Liver (tissue), 9 donors: Measurements from ENCODE around the gene CBX8. TPM values are rescaled to one million over a fixed set of nuclear protein-coding genes. Genes with fewer than 3 reads are reported as not detected.

ENCODE experiments used
- DNase-seq: peaks from one replicate; pipeline ENCODE4 v3.0.0-alpha.2; 2017; ENCODE audit warnings: low spot score
- H3K27ac ChIP-seq, 2 donors: one replicate each; pipeline ENCODE4 v1.7.0; 2013; ENCODE audit warnings: inconsistent platforms in 2 of 2, low read length in 2 of 2, control low read depth in 1 of 2, low read depth in 1 of 2, mild to moderate bottlenecking in 1 of 2
- H3K27me3 ChIP-seq, 4 donors: one replicate each; pipeline versions ENCODE4 v1.6.1 to v1.7.0; 2013; ENCODE audit warnings: low read length in 3 of 4, inconsistent platforms in 1 of 4, mild to moderate bottlenecking in 1 of 4, moderate library complexity in 1 of 4; ENCODE audit not compliant: control insufficient read depth in 4 of 4, insufficient read depth in 4 of 4
- H3K36me3 ChIP-seq, 4 donors: one replicate each; pipeline versions ENCODE4 v1.6.1 to v1.7.0; 2013; ENCODE audit warnings: low read length in 3 of 4, mild to moderate bottlenecking in 3 of 4, low read depth in 1 of 4, moderate library complexity in 1 of 4; ENCODE audit not compliant: control insufficient read depth in 4 of 4, insufficient read depth in 3 of 4
- H3K4me1 ChIP-seq, 4 donors: one replicate each; pipeline versions ENCODE4 v1.6.1 to v1.7.0; 2013; ENCODE audit warnings: low read length in 3 of 4, mild to moderate bottlenecking in 3 of 4, moderate library complexity in 1 of 4; ENCODE audit not compliant: control insufficient read depth in 4 of 4, insufficient read depth in 4 of 4
- H3K4me3 ChIP-seq, 3 donors: one replicate each; pipeline versions ENCODE4 v1.6.1 to v1.7.0; 2013; ENCODE audit warnings: low read length in 3 of 3, control low read depth in 1 of 3, low read depth in 1 of 3, mild to moderate bottlenecking in 1 of 3
- H3K9ac ChIP-seq, 2 donors: one replicate each; pipeline ENCODE4 v1.7.0; 2013; ENCODE audit warnings: low read length in 2 of 2, mild to moderate bottlenecking in 2 of 2, moderate library complexity in 2 of 2, control low read depth in 1 of 2, low read depth in 1 of 2
- H3K9me3 ChIP-seq, 4 donors: one replicate each; pipeline versions ENCODE4 v1.6.1 to v1.7.0; 2013; ENCODE audit warnings: low read length in 3 of 4; ENCODE audit not compliant: control insufficient read depth in 4 of 4
- ATF3 ChIP-seq: IDR thresholded peaks from 2 replicates; pipeline ENCODE4 v1.6.1; 2016; ENCODE audit warnings: antibody characterized with exemption
- CTCF ChIP-seq: fragments of 150-350 bp; IDR thresholded peaks from 2 replicates; pipeline ENCODE4 v1.5.1; 2017; ENCODE audit warnings: improper control_type of control experiment, low read depth, low read length; ENCODE audit not compliant: missing input control
- EGR1 ChIP-seq, 2 donors: IDR thresholded peaks; 2 replicates each; pipeline ENCODE4 v1.6.1; 2016 to 2018; ENCODE audit warnings: antibody characterized with exemption in 2 of 2, low read depth in 2 of 2
- FOXA1 ChIP-seq: IDR thresholded peaks from 2 replicates; pipeline ENCODE4 v1.6.1; 2016; ENCODE audit warnings: antibody characterized with exemption
- FOXA2 ChIP-seq: IDR thresholded peaks from 2 replicates; pipeline ENCODE4 v1.6.1; 2016; ENCODE audit warnings: antibody characterized with exemption
- GABPA ChIP-seq, 2 donors: IDR thresholded peaks in 1 of 2; conservative IDR thresholded peaks in 1 of 2; 2 replicates each; pipeline ENCODE4 v1.6.1; 2016; ENCODE audit warnings: antibody characterized with exemption in 2 of 2, mild to moderate bottlenecking in 1 of 2, moderate library complexity in 1 of 2
- HNF4A ChIP-seq, 2 donors: conservative IDR thresholded peaks; 2 replicates each; pipeline ENCODE4 v1.6.1; 2016; ENCODE audit warnings: antibody characterized with exemption in 2 of 2, mild to moderate bottlenecking in 2 of 2
- JUND ChIP-seq, 2 donors: IDR thresholded peaks; 2 replicates each; pipeline ENCODE4 v1.6.1; 2016; ENCODE audit warnings: antibody characterized with exemption in 2 of 2
- MAX ChIP-seq: IDR thresholded peaks from 2 replicates; pipeline ENCODE4 v1.6.1; 2016; ENCODE audit warnings: antibody characterized with exemption
- NR2F2 ChIP-seq: IDR thresholded peaks from 2 replicates; pipeline ENCODE4 v1.6.1; 2016; ENCODE audit warnings: antibody characterized with exemption
- RAD21 ChIP-seq, 2 donors: IDR thresholded peaks; 2 replicates each; pipeline ENCODE4 v1.6.1; 2016; ENCODE audit warnings: antibody characterized with exemption in 2 of 2, mild to moderate bottlenecking in 2 of 2
- REST ChIP-seq: IDR thresholded peaks from 2 replicates; pipeline ENCODE4 v1.6.1; 2016; ENCODE audit warnings: antibody characterized with exemption, mild to moderate bottlenecking
- RXRA ChIP-seq, 2 donors: IDR thresholded peaks; 2 replicates each; pipeline ENCODE4 v1.6.1; 2017 to 2018; ENCODE audit warnings: antibody characterized with exemption in 2 of 2, mild to moderate bottlenecking in 1 of 2
- SP1 ChIP-seq: IDR thresholded peaks from 2 replicates; pipeline ENCODE4 v1.6.1; 2018; ENCODE audit warnings: antibody characterized with exemption, mild to moderate bottlenecking
- TAF1 ChIP-seq: conservative IDR thresholded peaks from 2 replicates; pipeline ENCODE4 v1.6.1; 2016; ENCODE audit warnings: antibody characterized with exemption, mild to moderate bottlenecking
- YY1 ChIP-seq: IDR thresholded peaks from 2 replicates; pipeline ENCODE4 v1.6.1; 2016; ENCODE audit warnings: antibody characterized with exemption, mild to moderate bottlenecking
- WGBS: extraction: QIAGEN DNeasy Blood & Tissue Kit; methylation state at CpG from one replicate; pipeline ENCODE4 v1.1.7; 2013; 5-methylcytosine and 5-hydroxymethylcytosine counted together
- polyA plus RNA-seq, 2 donors: library from polyadenylated mRNA; stranded (reverse) in 1 of 2; unstranded in 1 of 2; fragments of 200-250 nt in 1 of 2; fragments of >200 nt in 1 of 2; fragmentation: Nextera tagmentation in 1 of 2; extraction: Ambion mirVana in 1 of 2; gene quantifications; one replicate each; pipeline versions ENCODE4 v1.2.1 to v1.2.3, GENCODE V29; 2013 to 2015
- total RNA-seq, 2 donors: library from RNA; depleted of rRNA; stranded (reverse); fragments of >200 nt; gene quantifications; one replicate each; pipeline ENCODE4 v1.2.3, GENCODE V29; 2014
- donor health status: healthy.
- donor health status: healthy.
- donor health status: healthy.
- donor health status: healthy.
- donor health status: healthy.

Gene CBX8
- total and polyA plus RNA-seq, 4 donors = 0.75 to 2.7 (median 1.9) TPM

GRCh38 chr17:79835953-79836509 lies 39.2 kb upstream of the CBX8 start:
- WGBS = 59% methylated on average over 24 of the region's 24 CpGs
- Histone ChIP-seq H3K27ac (peak overlapping the region; percentile 79 to 94), H3K9me3 (no peaks in the 10 kb centered on the region), H3K4me1 (peaks cover 40 to 77% (median 50%) of the 10 kb centered on the region in 4 donors), H3K9ac (no peak overlapping the region), H3K36me3 (peaks cover 0 to 4% (median 1%) of the 10 kb centered on the region in 4 donors), H3K4me3 (peak overlapping the region in 1 of 3 donors; percentile 66), H3K27me3 (no peaks in the 10 kb centered on the region)
- no peak for DNase-seq
- no peak for TF ChIP-seq FOXA2
- no peak for TF ChIP-seq REST
- no peak for TF ChIP-seq CTCF
- TF ChIP-seq ATF3 = no peak
- no peak for TF ChIP-seq MAX
- no peak for TF ChIP-seq HNF4A (conservative IDR thresholded peaks at IDR 0.05)
- no peak for TF ChIP-seq SP1
- TF ChIP-seq RAD21 (IDR thresholded peaks at IDR 0.05) = no peak
- TF ChIP-seq NR2F2 = no peak
- TF ChIP-seq JUND (IDR thresholded peaks at IDR 0.05) = no peak

GRCh38 chr17:79835470-79835899 lies 38.6 kb upstream of the CBX8 start:
- no peak for DNase-seq
- Histone ChIP-seq H3K27me3 (no peaks in the 10 kb centered on the region), H3K9ac (no peak overlapping the region), H3K27ac (no peak overlapping the region), H3K36me3 (peaks cover 0 to 4% (median 1%) of the 10 kb centered on the region in 4 donors), H3K9me3 (no peaks in the 10 kb centered on the region), H3K4me3 (no peak overlapping the region), H3K4me1 (peaks cover 35 to 73% (median 48%) of the 10 kb centered on the region in 4 donors)
- WGBS = 58% methylated on average over 13 of the region's 13 CpGs
- TF ChIP-seq FOXA1 (no peak), FOXA2 (no peak), REST (no peak), EGR1 (IDR thresholded peaks at IDR 0.05; ENCODE audit: low read depth in 2 of 2) (no peak), HNF4A (conservative IDR thresholded peaks at IDR 0.05) (no peak), YY1 (no peak), SP1 (no peak), NR2F2 (no peak), ATF3 (no peak), RXRA (IDR thresholded peaks at IDR 0.05) (no peak), GABPA (IDR thresholded peaks at IDR 0.05 in 1 of 2, conservative IDR thresholded peaks at IDR 0.05 in 1 of 2) (no peak), TAF1 (no peak)
